ENCODE results near the gene SCART1. TPM values are rescaled to one million over a fixed set of nuclear protein-coding genes. Genes with fewer than 3 reads are reported as not detected.

The SCART1 gene
- total RNA-seq, 1 experiment from 2014 or later, result 1.1 TPM

DNA sequence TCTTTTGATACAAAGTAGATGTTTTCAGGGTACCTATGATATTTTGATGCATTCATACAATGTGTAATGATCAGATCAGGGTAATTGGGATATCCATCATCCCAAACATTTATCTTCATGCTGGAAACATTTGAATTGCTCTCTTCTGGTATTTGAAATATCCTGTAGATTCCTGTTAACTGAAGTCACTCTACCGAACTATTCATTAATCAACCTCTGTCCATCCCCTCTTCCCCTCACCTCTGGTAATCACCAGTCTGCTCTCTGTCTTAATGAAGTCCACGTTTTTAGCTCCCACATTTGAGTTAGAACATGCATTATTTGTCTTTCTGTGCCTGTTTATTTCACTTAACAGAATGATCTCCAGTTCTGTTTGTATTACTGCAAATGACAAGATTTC, 48.5 kb upstream of the SCART1 start:
- DNase-seq (ENCODE audit: low spot score) (no peak), ATAC-seq (no peak)
- ChIA-PET POLR2A (no interaction called here), CTCF (no interaction called here)
- peaks cover 12% of the 10 kb centered on the region for H3K9me3 Mint-ChIP-seq
- H3K4me1 Mint-ChIP-seq, result no peaks in the 10 kb centered on the region
- peaks cover 74% of the 10 kb centered on the region for H3K36me3 Mint-ChIP-seq
- H3K27ac Mint-ChIP-seq, result no peak overlapping the region
- TF ChIP-seq GTF2I (CRISPR knock-in tag; conservative IDR thresholded peaks at IDR 0.05) (no peak), NFE2L1 (CRISPR knock-in tag; IDR thresholded peaks at IDR 0.05) (no peak), SOX15 (CRISPR knock-in tag; IDR thresholded peaks at IDR 0.05) (no peak), ZBTB21 (CRISPR knock-in tag; IDR thresholded peaks at IDR 0.05; ENCODE audit: borderline replicate concordance) (no peak), GABPB1 (CRISPR knock-in tag; IDR thresholded peaks at IDR 0.05) (no peak), ZNF423 (CRISPR knock-in tag; IDR thresholded peaks at IDR 0.05) (no peak), ZNF263 (CRISPR knock-in tag; IDR thresholded peaks at IDR 0.05; ENCODE audit: low read depth) (no peak), NR2C2 (CRISPR knock-in tag; IDR thresholded peaks at IDR 0.05) (no peak), JUN (CRISPR knock-in tag; IDR thresholded peaks at IDR 0.05) (no peak), OVOL2 (CRISPR knock-in tag; IDR thresholded peaks at IDR 0.05; ENCODE audit: borderline replicate concordance) (no peak)
- TF ChIP-seq, protein P1, sequence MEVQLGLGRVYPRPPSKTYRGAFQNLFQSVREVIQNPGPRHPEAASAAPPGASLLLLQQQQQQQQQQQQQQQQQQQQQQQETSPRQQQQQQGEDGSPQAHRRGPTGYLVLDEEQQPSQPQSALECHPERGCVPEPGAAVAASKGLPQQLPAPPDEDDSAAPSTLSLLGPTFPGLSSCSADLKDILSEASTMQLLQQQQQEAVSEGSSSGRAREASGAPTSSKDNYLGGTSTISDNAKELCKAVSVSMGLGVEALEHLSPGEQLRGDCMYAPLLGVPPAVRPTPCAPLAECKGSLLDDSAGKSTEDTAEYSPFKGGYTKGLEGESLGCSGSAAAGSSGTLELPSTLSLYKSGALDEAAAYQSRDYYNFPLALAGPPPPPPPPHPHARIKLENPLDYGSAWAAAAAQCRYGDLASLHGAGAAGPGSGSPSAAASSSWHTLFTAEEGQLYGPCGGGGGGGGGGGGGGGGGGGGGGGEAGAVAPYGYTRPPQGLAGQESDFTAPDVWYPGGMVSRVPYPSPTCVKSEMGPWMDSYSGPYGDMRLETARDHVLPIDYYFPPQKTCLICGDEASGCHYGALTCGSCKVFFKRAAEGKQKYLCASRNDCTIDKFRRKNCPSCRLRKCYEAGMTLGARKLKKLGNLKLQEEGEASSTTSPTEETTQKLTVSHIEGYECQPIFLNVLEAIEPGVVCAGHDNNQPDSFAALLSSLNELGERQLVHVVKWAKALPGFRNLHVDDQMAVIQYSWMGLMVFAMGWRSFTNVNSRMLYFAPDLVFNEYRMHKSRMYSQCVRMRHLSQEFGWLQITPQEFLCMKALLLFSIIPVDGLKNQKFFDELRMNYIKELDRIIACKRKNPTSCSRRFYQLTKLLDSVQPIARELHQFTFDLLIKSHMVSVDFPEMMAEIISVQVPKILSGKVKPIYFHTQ (CRISPR knock-in tag; IDR thresholded peaks at IDR 0.05), result no peak
- TF ChIP-seq, protein P2, sequence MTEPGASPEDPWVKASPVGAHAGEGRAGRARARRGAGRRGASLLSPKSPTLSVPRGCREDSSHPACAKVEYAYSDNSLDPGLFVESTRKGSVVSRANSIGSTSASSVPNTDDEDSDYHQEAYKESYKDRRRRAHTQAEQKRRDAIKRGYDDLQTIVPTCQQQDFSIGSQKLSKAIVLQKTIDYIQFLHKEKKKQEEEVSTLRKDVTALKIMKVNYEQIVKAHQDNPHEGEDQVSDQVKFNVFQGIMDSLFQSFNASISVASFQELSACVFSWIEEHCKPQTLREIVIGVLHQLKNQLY (CRISPR knock-in tag; IDR thresholded peaks at IDR 0.05), result no peak
- TF ChIP-seq, protein P3, sequence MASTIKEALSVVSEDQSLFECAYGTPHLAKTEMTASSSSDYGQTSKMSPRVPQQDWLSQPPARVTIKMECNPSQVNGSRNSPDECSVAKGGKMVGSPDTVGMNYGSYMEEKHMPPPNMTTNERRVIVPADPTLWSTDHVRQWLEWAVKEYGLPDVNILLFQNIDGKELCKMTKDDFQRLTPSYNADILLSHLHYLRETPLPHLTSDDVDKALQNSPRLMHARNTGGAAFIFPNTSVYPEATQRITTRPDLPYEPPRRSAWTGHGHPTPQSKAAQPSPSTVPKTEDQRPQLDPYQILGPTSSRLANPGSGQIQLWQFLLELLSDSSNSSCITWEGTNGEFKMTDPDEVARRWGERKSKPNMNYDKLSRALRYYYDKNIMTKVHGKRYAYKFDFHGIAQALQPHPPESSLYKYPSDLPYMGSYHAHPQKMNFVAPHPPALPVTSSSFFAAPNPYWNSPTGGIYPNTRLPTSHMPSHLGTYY (CRISPR knock-in tag; IDR thresholded peaks at IDR 0.05), result no peak
- TF ChIP-seq, protein P4, sequence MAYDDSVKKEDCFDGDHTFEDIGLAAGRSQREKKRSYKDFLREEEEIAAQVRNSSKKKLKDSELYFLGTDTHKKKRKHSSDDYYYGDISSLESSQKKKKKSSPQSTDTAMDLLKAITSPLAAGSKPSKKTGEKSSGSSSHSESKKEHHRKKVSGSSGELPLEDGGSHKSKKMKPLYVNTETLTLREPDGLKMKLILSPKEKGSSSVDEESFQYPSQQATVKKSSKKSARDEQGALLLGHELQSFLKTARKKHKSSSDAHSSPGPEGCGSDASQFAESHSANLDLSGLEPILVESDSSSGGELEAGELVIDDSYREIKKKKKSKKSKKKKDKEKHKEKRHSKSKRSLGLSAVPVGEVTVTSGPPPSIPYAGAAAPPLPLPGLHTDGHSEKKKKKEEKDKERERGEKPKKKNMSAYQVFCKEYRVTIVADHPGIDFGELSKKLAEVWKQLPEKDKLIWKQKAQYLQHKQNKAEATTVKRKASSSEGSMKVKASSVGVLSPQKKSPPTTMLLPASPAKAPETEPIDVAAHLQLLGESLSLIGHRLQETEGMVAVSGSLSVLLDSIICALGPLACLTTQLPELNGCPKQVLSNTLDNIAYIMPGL (CRISPR knock-in tag; IDR thresholded peaks at IDR 0.05), result no peak
- no peak overlapping the region for H3K4me3 Mint-ChIP-seq
- H3K27me3 Mint-ChIP-seq (ENCODE audit: low read depth), result no peaks in the 10 kb centered on the region

DNA sequence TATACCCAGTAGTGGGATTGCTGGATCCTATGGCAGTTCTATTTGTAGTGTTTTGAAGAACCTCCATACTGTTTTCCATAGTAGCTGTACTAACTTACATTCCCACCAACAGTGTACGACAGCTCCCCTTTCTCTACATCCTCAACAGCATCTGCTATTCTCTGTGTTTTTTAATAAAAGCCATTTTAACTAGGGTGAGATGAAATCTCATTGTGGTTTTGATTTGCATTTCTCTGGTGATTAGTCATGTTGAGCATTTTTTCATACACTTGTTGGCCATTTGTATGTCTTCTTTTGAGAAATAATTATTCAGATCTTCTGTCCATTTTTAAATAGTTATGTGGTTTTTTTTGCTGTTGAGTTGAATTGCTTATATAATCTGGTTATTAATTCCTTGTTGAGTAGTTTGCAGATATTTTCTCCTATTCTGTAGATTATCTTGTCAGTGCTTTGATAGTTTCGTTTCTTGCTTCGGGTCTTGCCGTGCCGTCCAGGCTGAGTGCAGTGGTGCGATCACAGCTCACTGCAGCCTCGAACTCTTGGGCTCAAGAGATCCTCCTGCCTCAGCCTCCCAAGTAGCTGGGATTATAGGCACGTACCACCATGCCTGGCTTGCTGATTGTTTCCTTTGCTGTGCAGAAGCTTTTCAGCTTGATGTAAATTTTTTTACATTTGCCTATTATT, 47.8 kb upstream of the SCART1 start:
- TF ChIP-seq JUN (CRISPR knock-in tag; IDR thresholded peaks at IDR 0.05), result no peak
- 0 out of 2 replicates have a peak, but pooled peaks have one; percentile 40 for TF ChIP-seq ZNF121 (CRISPR knock-in tag; IDR thresholded peaks at IDR 0.05)
- no peak overlapping the region for H3K4me3 Mint-ChIP-seq
- H3K36me3 Mint-ChIP-seq, result peaks cover 77% of the 10 kb centered on the region
- no peaks in the 10 kb centered on the region for H3K4me1 Mint-ChIP-seq
- no peaks in the 10 kb centered on the region for H3K27me3 Mint-ChIP-seq (ENCODE audit: low read depth)
- H3K27ac Mint-ChIP-seq, result no peak overlapping the region
- ChIA-PET POLR2A (no interaction called here), CTCF (no interaction called here)
- H3K9me3 Mint-ChIP-seq, result peaks cover 19% of the 10 kb centered on the region
- ATAC-seq (no peak), DNase-seq (ENCODE audit: low spot score) (no peak)
